Sigmoid colon (tissue), 7 donors: ENCODE data around the gene POU2F3. TPM values are rescaled to one million over a fixed set of nuclear protein-coding genes. Genes with fewer than 3 reads are reported as not detected.
A peak's percentile ranks its signal among the peaks of the same experiment; 100 is the strongest.

ENCODE experiments used
- DNase-seq: peaks from one replicate; pipeline ENCODE4 v3.0.0-alpha.2; 2019
- H3K27ac ChIP-seq, 4 donors: fragments of 200-600 bp; sonication (generic); one replicate each; pipeline ENCODE4 v1.5.1; 2016 to 2019; ENCODE audit warnings: mild to moderate bottlenecking in 1 of 4
- H3K27me3 ChIP-seq, 3 donors: fragments of 200-600 bp; sonication (generic); one replicate each; pipeline ENCODE4 v1.5.1; 2019; ENCODE audit warnings: mild to moderate bottlenecking in 1 of 3
- H3K36me3 ChIP-seq, 4 donors: fragments of 200-600 bp; sonication (generic); one replicate each; pipeline ENCODE4 v1.5.1; 2016 to 2019
- H3K4me1 ChIP-seq, 4 donors: fragments of 200-600 bp; sonication (generic); one replicate each; pipeline ENCODE4 v1.5.1; 2017 to 2019
- H3K4me3 ChIP-seq, 4 donors: fragments of 200-600 bp; sonication (generic); one replicate each; pipeline ENCODE4 v1.5.1; 2017 to 2019; ENCODE audit warnings: mild to moderate bottlenecking in 2 of 4, moderate library complexity in 1 of 4
- H3K9me3 ChIP-seq, 4 donors: fragments of 200-600 bp in 3 of 4; sonication (generic) in 3 of 4; one replicate each; pipeline versions ENCODE4 v1.5.1 to v1.6.1; 2013 to 2019
- EP300 ChIP-seq, 4 donors: sonication (generic); formaldehyde crosslinking; IDR thresholded peaks; one replicate each; pipeline ENCODE4 v1.6.1; 2017; ENCODE audit warnings: antibody characterized with exemption in 4 of 4
- POLR2A ChIP-seq, 2 donors: fragments of 450-650 bp; IDR thresholded peaks; one replicate each; pipeline ENCODE4 v1.6.1; 2016; ENCODE audit warnings: antibody characterized with exemption in 2 of 2, mild to moderate bottlenecking in 2 of 2, moderate library complexity in 2 of 2
- POLR2AphosphoS5 ChIP-seq, 4 donors: sonication (generic); formaldehyde crosslinking; IDR thresholded peaks; one replicate each; pipeline ENCODE4 v1.6.1; 2017; ENCODE audit warnings: antibody characterized with exemption in 4 of 4
- WGBS, 2 donors: extraction: QIAGEN DNeasy Blood & Tissue Kit; methylation state at CpG; one replicate each; pipeline ENCODE4 v1.1.7; 2013; 5-methylcytosine and 5-hydroxymethylcytosine counted together
- intact Hi-C: fragments of 100-400 bp; cut with DNase I; formaldehyde crosslinking; loops from one replicate; pipeline ENCODE4 v1.15.1; 2023
- polyA plus RNA-seq, 3 donors: library from polyadenylated mRNA; stranded (reverse); fragments of 200-250 nt; gene quantifications; one replicate each; pipeline ENCODE4 v1.2.3, GENCODE V29; 2013
- total RNA-seq, 4 donors: library from RNA; depleted of rRNA; stranded (reverse); fragments of >200 nt; gene quantifications; one replicate each; pipeline ENCODE4 v1.1.0, GENCODE V29; 2016
- TF ChIP-seq, protein P1 (sequence below), 4 experiments: fragments of 450-650 bp in 3 of 4; fragments of 200-600 bp in 1 of 4; IDR thresholded peaks; one replicate each; pipeline ENCODE4 v1.5.1; 2016 to 2019; ENCODE audit warnings: antibody characterized with exemption in 4 of 4, mild to moderate bottlenecking in 3 of 4, moderate library complexity in 2 of 4
- donor health status: healthy with polysubstance abuse.
- donor health status: Bipolar disorder and iron deficiency.
- donor health status: healthy.

Gene POU2F3
- total and polyA plus RNA-seq, 7 donors, result 0.92 to 1.8 (median 1.3) TPM; not detected in 4

DNA sequence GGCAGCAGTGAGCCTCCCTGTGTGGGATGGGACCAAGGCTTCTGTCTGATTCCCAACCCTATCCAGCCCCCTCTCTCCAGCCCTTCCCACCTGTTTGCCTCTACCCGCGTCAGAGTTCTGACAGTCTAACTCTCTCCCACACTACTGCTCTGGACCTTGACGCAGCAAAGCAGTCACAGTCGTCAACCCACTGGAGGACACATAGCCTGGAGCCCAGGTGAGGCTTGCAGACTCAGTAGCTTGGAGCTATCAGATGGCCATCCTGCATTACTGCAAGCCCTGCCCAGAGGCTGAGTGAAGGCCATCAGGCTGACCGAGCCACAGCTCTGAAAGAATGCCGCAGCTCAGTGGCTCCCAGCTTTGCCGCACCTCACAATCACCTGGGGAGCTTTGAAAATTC lies 25.4 kb upstream of the POU2F3 start:
- Histone ChIP-seq H3K4me3 (no peak overlapping the region), H3K9me3 (no peaks in the 10 kb centered on the region), H3K4me1 (peaks cover 0 to 57% (median 40%) of the 10 kb centered on the region in 4 donors), H3K36me3 (no peaks in the 10 kb centered on the region), H3K27me3 (peaks cover 0 to 10% (median 0%) of the 10 kb centered on the region in 3 donors), H3K27ac (peak overlapping the region in 1 of 4 donors; percentile 82)
- no peak for DNase-seq
- WGBS, 2 donors, result 90 to 92% methylated on average over 7 of the region's 7 CpGs
- TF ChIP-seq, protein P1, sequence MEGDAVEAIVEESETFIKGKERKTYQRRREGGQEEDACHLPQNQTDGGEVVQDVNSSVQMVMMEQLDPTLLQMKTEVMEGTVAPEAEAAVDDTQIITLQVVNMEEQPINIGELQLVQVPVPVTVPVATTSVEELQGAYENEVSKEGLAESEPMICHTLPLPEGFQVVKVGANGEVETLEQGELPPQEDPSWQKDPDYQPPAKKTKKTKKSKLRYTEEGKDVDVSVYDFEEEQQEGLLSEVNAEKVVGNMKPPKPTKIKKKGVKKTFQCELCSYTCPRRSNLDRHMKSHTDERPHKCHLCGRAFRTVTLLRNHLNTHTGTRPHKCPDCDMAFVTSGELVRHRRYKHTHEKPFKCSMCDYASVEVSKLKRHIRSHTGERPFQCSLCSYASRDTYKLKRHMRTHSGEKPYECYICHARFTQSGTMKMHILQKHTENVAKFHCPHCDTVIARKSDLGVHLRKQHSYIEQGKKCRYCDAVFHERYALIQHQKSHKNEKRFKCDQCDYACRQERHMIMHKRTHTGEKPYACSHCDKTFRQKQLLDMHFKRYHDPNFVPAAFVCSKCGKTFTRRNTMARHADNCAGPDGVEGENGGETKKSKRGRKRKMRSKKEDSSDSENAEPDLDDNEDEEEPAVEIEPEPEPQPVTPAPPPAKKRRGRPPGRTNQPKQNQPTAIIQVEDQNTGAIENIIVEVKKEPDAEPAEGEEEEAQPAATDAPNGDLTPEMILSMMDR (IDR thresholded peaks at IDR 0.05), result no peak
- TF ChIP-seq POLR2A (IDR thresholded peaks at IDR 0.05), result no peak
- no peak for TF ChIP-seq POLR2AphosphoS5 (IDR thresholded peaks at IDR 0.05)
- TF ChIP-seq EP300 (IDR thresholded peaks at IDR 0.05), result no peak
- intact Hi-C loops, result loop anchor here (5.0 kb wide), 1 partner anchor 37 kb away; no protein-coding TSS in a partner anchor

DNA sequence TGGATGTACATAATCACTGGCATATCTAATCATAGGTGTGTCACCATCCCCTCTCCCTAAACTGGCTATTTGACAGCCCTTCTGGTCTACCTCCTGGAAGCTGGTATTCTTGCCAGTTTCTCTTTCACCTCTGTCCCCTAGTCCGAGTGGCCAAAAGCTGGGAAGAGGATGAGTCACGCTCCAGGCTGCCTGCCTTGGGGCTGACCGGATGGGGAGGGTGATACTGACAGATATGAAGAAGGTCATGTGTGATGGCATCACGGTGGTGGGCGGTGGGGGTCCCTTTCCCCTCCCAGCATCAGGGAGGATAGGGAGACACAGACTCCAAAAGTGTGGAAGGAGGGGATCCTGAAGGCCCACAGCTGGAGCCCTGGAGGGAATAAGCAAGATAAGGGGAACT lies 24.3 kb upstream of the POU2F3 start:
- Histone ChIP-seq H3K4me1 (peaks cover 0 to 55% (median 37%) of the 10 kb centered on the region in 4 donors), H3K9me3 (no peaks in the 10 kb centered on the region), H3K4me3 (no peak overlapping the region), H3K27me3 (peaks cover 0 to 9% (median 0%) of the 10 kb centered on the region in 3 donors), H3K36me3 (no peaks in the 10 kb centered on the region), H3K27ac (peak overlapping the region; percentile 43 to 72 (median 63))
- peak; percentile 89 for DNase-seq
- WGBS, 2 donors, result 75 to 77% methylated on average over 5 of the region's 5 CpGs
- intact Hi-C loops, result no loop called here
- TF ChIP-seq, protein P1 (IDR thresholded peaks at IDR 0.05), result no peak
- peak in 1 of 4 donors; percentile 36 for TF ChIP-seq POLR2AphosphoS5 (IDR thresholded peaks at IDR 0.05)

DNA sequence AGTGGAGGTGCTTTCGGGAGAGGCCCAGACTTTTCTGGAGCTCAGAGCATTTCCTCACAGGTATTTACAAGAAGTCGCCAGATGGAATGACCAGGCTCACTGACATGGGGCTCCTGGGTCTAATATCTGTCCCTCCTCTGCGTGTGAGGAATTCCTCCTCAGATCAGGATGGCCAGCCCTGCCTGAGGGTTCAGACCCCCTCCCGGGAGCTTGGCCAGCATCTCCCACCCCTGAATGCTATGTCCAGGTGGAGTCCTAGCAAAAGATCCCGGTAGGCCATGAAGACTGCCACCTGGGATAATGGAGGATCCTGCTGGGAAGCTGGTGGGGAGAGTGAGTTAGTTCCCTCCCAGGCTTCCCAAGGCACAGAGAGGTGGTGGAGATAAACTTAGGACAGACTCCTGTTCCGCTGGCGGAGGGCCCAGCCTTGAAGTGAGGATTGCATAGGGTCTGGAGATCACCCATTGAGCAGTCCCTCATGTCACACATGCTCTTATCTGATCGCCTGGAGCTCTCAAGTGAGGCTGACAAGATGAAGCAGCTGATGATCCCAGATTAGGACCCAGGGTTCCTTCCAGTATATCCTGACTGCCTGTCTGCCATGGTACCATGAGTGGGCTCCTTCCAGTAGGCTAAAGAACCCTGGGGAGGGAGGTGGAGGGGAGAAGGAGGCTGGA lies 23.4 kb upstream of the POU2F3 start:
- DNase-seq, result no peak
- H3K36me3 ChIP-seq, result no peaks in the 10 kb centered on the region
- peak overlapping the region; percentile 43 to 72 (median 63) for H3K27ac ChIP-seq
- peaks cover 0 to 4% (median 0%) of the 10 kb centered on the region in 3 donors for H3K27me3 ChIP-seq
- intact Hi-C loops, result no loop called here
- no peak overlapping the region for H3K4me3 ChIP-seq
- H3K4me1 ChIP-seq, result peaks cover 0 to 55% (median 39%) of the 10 kb centered on the region in 4 donors
- 91 to 92% methylated on average over 8 of the region's 8 CpGs for WGBS, 2 donors
- TF ChIP-seq EP300 (IDR thresholded peaks at IDR 0.05) (no peak), POLR2A (IDR thresholded peaks at IDR 0.05) (no peak), POLR2AphosphoS5 (IDR thresholded peaks at IDR 0.05) (no peak)
- TF ChIP-seq, protein P1 (IDR thresholded peaks at IDR 0.05), result no peak
- no peaks in the 10 kb centered on the region for H3K9me3 ChIP-seq

DNA sequence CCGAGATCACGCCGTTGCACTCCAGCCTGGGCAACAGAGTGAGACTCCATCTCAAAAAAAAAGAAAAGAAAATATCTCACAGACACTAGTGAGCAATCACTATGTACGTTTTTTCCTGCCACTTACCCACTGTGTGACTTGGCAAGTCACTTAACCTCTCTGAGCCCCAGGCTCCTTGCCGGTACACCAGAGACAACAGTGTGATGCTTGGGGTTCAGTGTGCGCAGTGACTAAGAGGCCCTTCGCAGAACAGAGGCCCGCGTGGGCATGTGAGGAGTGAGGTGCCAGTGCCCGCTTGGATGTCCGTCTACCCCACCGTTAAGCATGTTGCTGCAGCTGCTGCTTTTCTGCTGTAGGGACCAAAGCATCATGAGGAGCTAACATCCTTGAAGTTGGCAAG lies 22.4 kb upstream of the POU2F3 start:
- Histone ChIP-seq H3K4me3 (no peak overlapping the region), H3K9me3 (no peaks in the 10 kb centered on the region), H3K27me3 (no peaks in the 10 kb centered on the region), H3K4me1 (peaks cover 0 to 54% (median 36%) of the 10 kb centered on the region in 4 donors), H3K36me3 (no peaks in the 10 kb centered on the region), H3K27ac (peak overlapping the region; percentile 62 to 72 (median 68))
- TF ChIP-seq POLR2A (IDR thresholded peaks at IDR 0.05), result no peak
- no peak for TF ChIP-seq POLR2AphosphoS5 (IDR thresholded peaks at IDR 0.05)
- TF ChIP-seq, protein P1 (IDR thresholded peaks at IDR 0.05), result no peak
- TF ChIP-seq EP300 (IDR thresholded peaks at IDR 0.05), result no peak
- 82 to 87% methylated on average over 12 of the region's 12 CpGs for WGBS, 2 donors
- no peak for DNase-seq
- intact Hi-C loops, result no loop called here
